Measurements from ENCODE around the gene NKAIN2.

The NKAIN2 gene

DNA sequence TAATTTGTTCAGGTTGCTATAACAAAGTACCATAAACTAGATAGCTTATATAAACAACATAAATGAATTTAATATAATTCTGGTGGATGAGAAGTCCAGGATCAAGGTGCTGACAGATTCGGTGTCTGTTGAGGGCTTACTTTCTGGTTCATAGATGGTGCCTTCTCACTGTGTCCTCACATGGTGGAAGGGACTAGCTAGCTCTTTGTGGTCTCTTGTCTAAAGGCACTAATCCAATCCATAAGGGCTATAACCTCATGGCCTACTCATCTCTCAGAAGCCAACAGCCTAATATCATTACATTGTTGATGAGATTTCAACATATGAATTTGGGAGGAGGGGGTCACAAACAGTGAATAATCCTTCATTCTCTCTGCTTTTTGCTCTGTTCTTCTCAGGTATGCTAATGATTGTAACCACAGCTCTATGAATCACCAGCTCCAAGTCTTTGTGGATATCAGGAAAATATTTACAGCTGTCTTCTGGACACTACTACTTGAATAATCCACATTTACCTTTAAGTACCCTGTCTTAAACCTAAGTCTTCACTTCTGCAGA, 122.3 kb downstream of the NKAIN2 start:
- no peaks in the 10 kb centered on the region for H3K4me1 ChIP-seq (ENCODE audit: insufficient read depth, low read length)
- H3K4me3 ChIP-seq (ENCODE audit: low read length) = no peak overlapping the region
- no peaks in the 10 kb centered on the region for H3K9me3 ChIP-seq (ENCODE audit: insufficient read depth, low read depth, low read length)
- H3K27me3 ChIP-seq (ENCODE audit: insufficient read depth, low read length) = no peaks in the 10 kb centered on the region
- H3K27ac ChIP-seq (ENCODE audit: low read length) = no peak overlapping the region
- H3K9ac ChIP-seq (ENCODE audit: low read depth, low read length) = no peak overlapping the region
- H3K36me3 ChIP-seq (ENCODE audit: insufficient read depth, low read depth, low read length) = no peaks in the 10 kb centered on the region

DNA sequence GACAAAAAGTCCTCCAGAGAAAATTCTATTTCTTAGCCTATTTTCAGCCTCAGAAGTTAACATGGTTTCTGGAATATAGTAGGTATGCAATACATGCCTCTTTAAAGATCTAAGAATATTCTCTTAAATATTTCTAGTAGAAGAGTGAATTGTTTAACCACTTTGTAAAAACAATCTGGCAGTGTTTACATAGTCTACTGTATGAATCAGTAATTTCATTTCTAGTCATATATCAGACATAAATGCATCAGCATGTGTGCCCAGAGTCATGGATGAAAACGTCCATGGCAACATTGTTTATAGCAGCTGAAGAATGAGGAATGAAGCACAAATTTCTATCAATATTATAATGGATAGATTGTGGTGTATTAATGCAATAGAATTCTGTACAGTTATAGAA, 124.9 kb downstream of the NKAIN2 start:
- Histone ChIP-seq H3K9me3 (ENCODE audit: insufficient read depth, low read depth, low read length) (no peaks in the 10 kb centered on the region), H3K27me3 (ENCODE audit: insufficient read depth, low read length) (no peaks in the 10 kb centered on the region), H3K27ac (ENCODE audit: low read length) (no peak overlapping the region), H3K9ac (ENCODE audit: low read depth, low read length) (no peak overlapping the region), H3K36me3 (ENCODE audit: insufficient read depth, low read depth, low read length) (no peaks in the 10 kb centered on the region), H3K4me3 (ENCODE audit: low read length) (no peak overlapping the region), H3K4me1 (ENCODE audit: insufficient read depth, low read length) (no peaks in the 10 kb centered on the region)

DNA sequence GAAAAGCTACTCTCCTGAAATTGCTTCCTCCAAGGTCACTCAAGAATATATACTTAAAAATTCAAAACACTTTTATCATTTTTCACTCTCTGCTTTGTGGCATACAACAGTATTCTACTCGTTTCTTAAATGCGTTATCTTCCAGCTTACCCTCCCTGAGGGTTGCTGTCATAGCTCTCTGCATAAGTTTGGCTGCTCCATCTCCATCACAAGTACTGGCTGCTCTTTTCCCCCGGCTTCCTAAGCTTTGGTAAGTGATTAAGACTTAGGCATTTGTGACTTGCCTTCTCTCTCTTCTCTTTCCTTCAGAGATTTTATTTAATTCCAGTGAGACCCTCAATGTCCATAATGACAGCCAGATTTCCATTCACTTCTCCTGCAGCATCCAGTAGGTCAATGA, 128.3 kb downstream of the NKAIN2 start:
- no peaks in the 10 kb centered on the region for H3K27me3 ChIP-seq (ENCODE audit: insufficient read depth, low read length)
- H3K4me3 ChIP-seq (ENCODE audit: low read length) = no peak overlapping the region
- H3K27ac ChIP-seq (ENCODE audit: low read length) = no peak overlapping the region
- no peak overlapping the region for H3K9ac ChIP-seq (ENCODE audit: low read depth, low read length)
- H3K9me3 ChIP-seq (ENCODE audit: insufficient read depth, low read depth, low read length) = no peaks in the 10 kb centered on the region
- H3K4me1 ChIP-seq (ENCODE audit: insufficient read depth, low read length) = no peaks in the 10 kb centered on the region
- H3K36me3 ChIP-seq (ENCODE audit: insufficient read depth, low read depth, low read length) = no peaks in the 10 kb centered on the region

GRCh38 chr6:123940551-123940950, 136.9 kb downstream of the NKAIN2 start:
- Histone ChIP-seq H3K4me3 (ENCODE audit: low read length) (no peak overlapping the region), H3K27me3 (ENCODE audit: insufficient read depth, low read length) (no peaks in the 10 kb centered on the region), H3K27ac (ENCODE audit: low read length) (no peak overlapping the region), H3K9me3 (ENCODE audit: insufficient read depth, low read depth, low read length) (no peaks in the 10 kb centered on the region), H3K4me1 (ENCODE audit: insufficient read depth, low read length) (no peaks in the 10 kb centered on the region), H3K36me3 (ENCODE audit: insufficient read depth, low read depth, low read length) (no peaks in the 10 kb centered on the region), H3K9ac (ENCODE audit: low read depth, low read length) (no peak overlapping the region)

- Histone ChIP-seq H3K4me1 (ENCODE audit: insufficient read depth, low read length) (no peaks in the 10 kb centered on the region), H3K36me3 (ENCODE audit: insufficient read depth, low read depth, low read length) (no peaks in the 10 kb centered on the region), H3K9me3 (ENCODE audit: insufficient read depth, low read depth, low read length) (no peaks in the 10 kb centered on the region), H3K27ac (ENCODE audit: low read length) (no peak overlapping the region), H3K9ac (ENCODE audit: low read depth, low read length) (no peak overlapping the region), H3K4me3 (ENCODE audit: low read length) (no peak overlapping the region), H3K27me3 (ENCODE audit: insufficient read depth, low read length) (no peaks in the 10 kb centered on the region)
These were observed 138.2 kb downstream of the NKAIN2 start for GRCh38 chr6:123941855-123942254.

- Histone ChIP-seq H3K27me3 (ENCODE audit: insufficient read depth, low read length) (no peaks in the 10 kb centered on the region), H3K27ac (ENCODE audit: low read length) (no peak overlapping the region), H3K4me3 (ENCODE audit: low read length) (no peak overlapping the region), H3K9me3 (ENCODE audit: insufficient read depth, low read depth, low read length) (no peaks in the 10 kb centered on the region), H3K36me3 (ENCODE audit: insufficient read depth, low read depth, low read length) (no peaks in the 10 kb centered on the region), H3K9ac (ENCODE audit: low read depth, low read length) (no peak overlapping the region), H3K4me1 (ENCODE audit: insufficient read depth, low read length) (no peaks in the 10 kb centered on the region)
These were observed 141.7 kb downstream of the NKAIN2 start for GRCh38 chr6:123945386-123945785.

DNA sequence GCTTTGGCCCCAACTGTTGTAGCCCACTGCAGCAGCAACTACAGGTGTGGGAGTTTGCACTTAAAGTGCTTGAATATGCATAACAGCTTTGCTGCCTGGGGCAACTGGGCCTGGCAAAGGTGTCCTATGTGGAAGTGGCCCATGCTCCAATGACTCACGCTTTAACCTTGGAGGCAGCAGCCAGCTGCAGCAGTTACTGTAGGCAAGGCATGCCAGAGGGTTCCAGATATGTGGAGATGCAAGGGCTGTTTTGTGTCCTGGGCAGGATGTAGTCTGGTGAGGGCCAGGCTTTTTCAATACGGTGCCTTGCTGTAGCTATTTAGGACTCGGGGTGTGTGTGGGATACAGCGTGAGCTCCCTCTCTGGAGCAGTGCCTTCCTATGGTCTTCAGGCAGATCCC, 150.3 kb downstream of the NKAIN2 start:
- Histone ChIP-seq H3K36me3 (ENCODE audit: insufficient read depth, low read depth, low read length) (no peaks in the 10 kb centered on the region), H3K4me3 (ENCODE audit: low read length) (no peak overlapping the region), H3K9me3 (ENCODE audit: insufficient read depth, low read depth, low read length) (no peaks in the 10 kb centered on the region), H3K27ac (ENCODE audit: low read length) (no peak overlapping the region), H3K4me1 (ENCODE audit: insufficient read depth, low read length) (no peaks in the 10 kb centered on the region), H3K9ac (ENCODE audit: low read depth, low read length) (no peak overlapping the region), H3K27me3 (ENCODE audit: insufficient read depth, low read length) (no peaks in the 10 kb centered on the region)

DNA sequence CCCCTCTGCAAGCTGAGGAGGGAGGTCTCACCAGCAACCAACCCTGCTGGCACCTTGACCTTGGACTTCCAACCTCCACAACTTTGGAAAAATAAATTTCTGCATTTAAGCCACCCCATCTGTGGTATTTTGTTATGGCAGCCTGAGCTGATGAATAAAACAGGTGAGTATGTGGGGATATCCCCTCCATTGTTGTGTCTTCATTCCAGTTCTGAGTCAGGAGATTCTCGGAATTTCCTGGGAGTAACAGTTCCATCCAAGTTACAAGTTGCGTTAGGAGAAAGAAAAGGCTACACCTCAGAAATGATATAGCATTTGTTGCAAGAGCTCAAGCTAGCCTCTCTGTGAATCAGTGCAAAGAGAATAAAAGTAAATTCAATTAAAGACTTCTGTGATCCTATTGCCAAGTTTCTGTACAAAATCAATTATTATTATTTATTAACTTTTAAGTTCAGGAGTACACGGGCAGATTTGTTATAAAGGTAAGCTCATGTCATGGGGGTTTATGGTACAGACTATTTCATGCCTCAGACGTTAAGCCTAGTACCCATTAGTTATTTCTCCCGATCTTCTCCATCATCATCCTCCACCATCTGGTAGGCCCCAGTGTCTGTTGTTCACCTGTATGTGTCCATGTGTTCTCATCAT, 153.0 kb downstream of the NKAIN2 start:
- Histone ChIP-seq H3K9ac (ENCODE audit: low read depth, low read length) (no peak overlapping the region), H3K27ac (ENCODE audit: low read length) (no peak overlapping the region), H3K27me3 (ENCODE audit: insufficient read depth, low read length) (no peaks in the 10 kb centered on the region), H3K9me3 (ENCODE audit: insufficient read depth, low read depth, low read length) (no peaks in the 10 kb centered on the region), H3K4me3 (ENCODE audit: low read length) (no peak overlapping the region), H3K4me1 (ENCODE audit: insufficient read depth, low read length) (no peaks in the 10 kb centered on the region), H3K36me3 (ENCODE audit: insufficient read depth, low read depth, low read length) (no peaks in the 10 kb centered on the region)

DNA sequence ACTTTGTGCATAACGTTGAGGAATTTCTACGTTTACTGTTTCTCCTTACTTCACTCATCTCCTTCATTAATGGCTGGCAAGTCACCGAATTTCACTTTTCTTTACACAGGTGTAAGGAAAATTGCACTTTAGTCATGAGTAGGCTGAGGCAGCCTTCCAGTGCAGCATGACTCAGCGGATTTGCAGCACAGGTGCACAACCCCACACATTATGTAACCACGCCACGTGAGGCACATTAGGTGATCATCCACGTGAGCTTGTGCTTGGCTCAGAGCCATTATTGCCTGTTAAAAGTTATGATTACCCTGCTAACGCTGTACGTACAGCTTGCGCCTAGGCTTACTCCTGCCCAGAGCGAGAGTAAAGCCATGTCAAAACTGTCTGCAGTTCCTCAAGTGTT, 158.8 kb downstream of the NKAIN2 start:
- Histone ChIP-seq H3K27me3 (ENCODE audit: insufficient read depth, low read length) (no peaks in the 10 kb centered on the region), H3K9me3 (ENCODE audit: insufficient read depth, low read depth, low read length) (no peaks in the 10 kb centered on the region), H3K27ac (ENCODE audit: low read length) (no peak overlapping the region), H3K4me3 (ENCODE audit: low read length) (no peak overlapping the region), H3K36me3 (ENCODE audit: insufficient read depth, low read depth, low read length) (no peaks in the 10 kb centered on the region), H3K4me1 (ENCODE audit: insufficient read depth, low read length) (0 out of 2 replicates have a peak, but pooled peaks cover 4% of the 10 kb centered on the region), H3K9ac (ENCODE audit: low read depth, low read length) (no peak overlapping the region)

- Histone ChIP-seq H3K9ac (ENCODE audit: low read depth, low read length) (no peak overlapping the region), H3K9me3 (ENCODE audit: insufficient read depth, low read depth, low read length) (no peaks in the 10 kb centered on the region), H3K27ac (ENCODE audit: low read length) (no peak overlapping the region), H3K4me1 (ENCODE audit: insufficient read depth, low read length) (peaks cover 4% of the 10 kb centered on the region; the same call in 1 of the 2 replicates), H3K27me3 (ENCODE audit: insufficient read depth, low read length) (no peaks in the 10 kb centered on the region), H3K36me3 (ENCODE audit: insufficient read depth, low read depth, low read length) (no peaks in the 10 kb centered on the region), H3K4me3 (ENCODE audit: low read length) (no peak overlapping the region)
These were observed 162.2 kb downstream of the NKAIN2 start for GRCh38 chr6:123965894-123966293.

GRCh38 chr6:123966618-123967017, 163.0 kb downstream of the NKAIN2 start:
- H3K9ac ChIP-seq (ENCODE audit: low read depth, low read length) = no peak overlapping the region
- no peak overlapping the region for H3K4me3 ChIP-seq (ENCODE audit: low read length)
- no peaks in the 10 kb centered on the region for H3K36me3 ChIP-seq (ENCODE audit: insufficient read depth, low read depth, low read length)
- H3K27ac ChIP-seq (ENCODE audit: low read length) = no peak overlapping the region
- peaks cover 4% of the 10 kb centered on the region; the same call in 1 of the 2 replicates for H3K4me1 ChIP-seq (ENCODE audit: insufficient read depth, low read length)
- H3K9me3 ChIP-seq (ENCODE audit: insufficient read depth, low read depth, low read length) = no peaks in the 10 kb centered on the region
- no peaks in the 10 kb centered on the region for H3K27me3 ChIP-seq (ENCODE audit: insufficient read depth, low read length)

- Histone ChIP-seq H3K27me3 (ENCODE audit: insufficient read depth, low read length) (no peaks in the 10 kb centered on the region), H3K36me3 (ENCODE audit: insufficient read depth, low read depth, low read length) (no peaks in the 10 kb centered on the region), H3K9me3 (ENCODE audit: insufficient read depth, low read depth, low read length) (no peaks in the 10 kb centered on the region; the same call in 1 of the 2 replicates), H3K9ac (ENCODE audit: low read depth, low read length) (no peak overlapping the region), H3K4me3 (ENCODE audit: low read length) (no peak overlapping the region), H3K27ac (ENCODE audit: low read length) (no peak overlapping the region), H3K4me1 (ENCODE audit: insufficient read depth, low read length) (peaks cover 4% of the 10 kb centered on the region; the same call in 1 of the 2 replicates)
These were observed 164.2 kb downstream of the NKAIN2 start for GRCh38 chr6:123967905-123968304.
